Gastrocnemius medialis (tissue), 4 donors: ENCODE results near the gene TBC1D8. TPM values are rescaled to one million over a fixed set of nuclear protein-coding genes. Genes with fewer than 3 reads are reported as not detected.

ENCODE experiments used
- ATAC-seq, 2 donors: fragments of 150-250 bp; one replicate each; pipeline ENCODE4 v1.9.1; 2016
- DNase-seq, 2 donors: peaks; one replicate each; pipeline ENCODE4 v3.0.0-alpha.2; 2019
- H3K27ac ChIP-seq, 4 donors: fragments of 200-600 bp; sonication (generic); 1 replicate in 1 of 4; 2 replicates in 3 of 4; pipeline ENCODE4 v1.5.1; 2016 to 2018; ENCODE audit warnings: mild to moderate bottlenecking in 2 of 4, moderate library complexity in 1 of 4
- H3K27me3 ChIP-seq, 3 donors: fragments of 200-600 bp; sonication (generic) in 2 of 3; 1 replicate in 1 of 3; 2 replicates in 2 of 3; pipeline versions ENCODE4 v1.5.1 to v1.6.0; 2016 to 2019; ENCODE audit warnings: mild to moderate bottlenecking in 1 of 3, moderate library complexity in 1 of 3
- H3K36me3 ChIP-seq, 2 donors: fragments of 200-600 bp; sonication (generic) in 1 of 2; one replicate each; pipeline ENCODE4 v1.5.1; 2017 to 2018
- H3K4me1 ChIP-seq, 2 donors: fragments of 200-600 bp; sonication (generic) in 1 of 2; one replicate each; pipeline ENCODE4 v1.5.1; 2016 to 2017; ENCODE audit warnings: mild to moderate bottlenecking in 2 of 2
- H3K4me3 ChIP-seq, 4 donors: fragments of 200-600 bp; sonication (generic) in 3 of 4; 1 replicate in 1 of 4; 2 replicates in 3 of 4; pipeline ENCODE4 v1.5.1; 2016 to 2019; ENCODE audit warnings: mild to moderate bottlenecking in 2 of 4
- H3K9me3 ChIP-seq, 3 donors: fragments of 200-600 bp; sonication (generic) in 2 of 3; 1 replicate in 1 of 3; 2 replicates in 2 of 3; pipeline ENCODE4 v1.5.1; 2016 to 2019
- CTCF ChIP-seq, 5 experiments: fragments of 450-650 bp in 3 of 5; fragments of 200-600 bp in 2 of 5; sonication (generic) in 2 of 5; IDR thresholded peaks in 4 of 5; conservative IDR thresholded peaks in 1 of 5; 1 replicate in 4 of 5; 2 replicates in 1 of 5; pipeline ENCODE4 v1.5.1; 2016 to 2019; ENCODE audit warnings: antibody characterized with exemption in 5 of 5, mild to moderate bottlenecking in 3 of 5, moderate library complexity in 3 of 5
- POLR2A ChIP-seq, 2 donors: fragments of 450-650 bp; IDR thresholded peaks; one replicate each; pipeline ENCODE4 v1.6.1; 2017; ENCODE audit warnings: antibody characterized with exemption in 2 of 2, mild to moderate bottlenecking in 2 of 2, moderate library complexity in 2 of 2
- in situ Hi-C, 4 donors: fragments of 200-750 bp; cut with MboI; loops; one replicate each; pipeline versions ENCODE4 v1.15.0 to v1.8.0; 2017; ENCODE audit warnings: low sequenced_read_pairs in 4 of 4
- intact Hi-C: fragments of 100-400 bp; cut with DNase I; formaldehyde crosslinking; loops from one replicate; pipeline ENCODE4 v1.15.1; 2023; ENCODE audit warnings: low total_unique reads
- total RNA-seq, 4 donors: library from RNA; depleted of rRNA; stranded (reverse); fragments of >200 nt; gene quantifications; one replicate each; pipeline versions ENCODE4 v1.1.0 to v1.2.3, GENCODE V29; 2016

Gene TBC1D8
- total RNA-seq, 4 donors from 2014 or later, result 103 to 298 (median 201) TPM

GRCh38 chr2:101160454-101160853 lies 9.3 kb upstream of the TBC1D8 start:
- intact Hi-C loops, result no loop called here
- Histone ChIP-seq H3K9me3 (no peaks in the 10 kb centered on the region), H3K4me1 (peaks cover 0 to 4% of the 10 kb centered on the region in 2 donors), H3K36me3 (no peaks in the 10 kb centered on the region), H3K27me3 (no peaks in the 10 kb centered on the region), H3K27ac (no peak overlapping the region), H3K4me3 (no peak overlapping the region)
- TF ChIP-seq POLR2A (IDR thresholded peaks at IDR 0.05), result no peak
- no peak for TF ChIP-seq CTCF (IDR thresholded peaks at IDR 0.05 in 4 of 5, conservative IDR thresholded peaks at IDR 0.05 in 1 of 5)
- DNase-seq (no peak), ATAC-seq (peak in 1 of 2 donors; percentile 41)
- in situ Hi-C loops, result loop anchor here in 1 of 4 donors (25.0 kb wide), 2 partner anchors 423 to 548 kb away; no protein-coding TSS in a partner anchor

- H3K27me3 ChIP-seq, result no peaks in the 10 kb centered on the region
- H3K36me3 ChIP-seq, result no peaks in the 10 kb centered on the region
- TF ChIP-seq CTCF (IDR thresholded peaks at IDR 0.05 in 4 of 5, conservative IDR thresholded peaks at IDR 0.05 in 1 of 5) (no peak), POLR2A (IDR thresholded peaks at IDR 0.05) (no peak)
- H3K4me1 ChIP-seq, result peaks cover 0 to 4% of the 10 kb centered on the region in 2 donors
- in situ Hi-C loops, result loop anchor here in 3 of 4 donors (5.0 to 25.0 kb wide), 6 partner anchors 152 to 555 kb away; partner anchors contain the start of gene RPL31 (in 1 of the 3)
- H3K27ac ChIP-seq, result no peak overlapping the region
- H3K4me3 ChIP-seq, result no peak overlapping the region
- H3K9me3 ChIP-seq, result no peaks in the 10 kb centered on the region
- DNase-seq, result no peak
- ATAC-seq, result no peak
- intact Hi-C loops, result no loop called here
Measured at GRCh38 chr2:101159526-101159925, 8.3 kb upstream of the TBC1D8 start.

GRCh38 chr2:101157272-101157671 lies 6.1 kb upstream of the TBC1D8 start:
- no peak for TF ChIP-seq POLR2A (IDR thresholded peaks at IDR 0.05)
- H3K4me1 ChIP-seq, result peaks cover 14 to 23% of the 10 kb centered on the region in 2 donors
- intact Hi-C loops (no loop called here), in situ Hi-C loops (loop anchor here in 3 of 4 donors (5.0 to 25.0 kb wide), 6 partner anchors 150 to 552 kb away; partner anchors contain the start of gene RPL31 (in 1 of the 3))
- no peaks in the 10 kb centered on the region for H3K27me3 ChIP-seq
- no peak overlapping the region for H3K27ac ChIP-seq
- H3K4me3 ChIP-seq, result no peak overlapping the region
- H3K36me3 ChIP-seq, result no peaks in the 10 kb centered on the region
- no peak for DNase-seq
- no peaks in the 10 kb centered on the region for H3K9me3 ChIP-seq
- ATAC-seq, result no peak

GRCh38 chr2:101153787-101154186 lies 2.6 kb upstream of the TBC1D8 start:
- no peak for TF ChIP-seq CTCF (IDR thresholded peaks at IDR 0.05 in 4 of 5, conservative IDR thresholded peaks at IDR 0.05 in 1 of 5)
- no peak for TF ChIP-seq POLR2A (IDR thresholded peaks at IDR 0.05)

GRCh38 chr2:101153077-101153707 lies 2.0 kb upstream of the TBC1D8 start:
- Histone ChIP-seq H3K27me3 (no peaks in the 10 kb centered on the region), H3K27ac (peak overlapping the region; percentile 84 to 97 (median 94)), H3K9me3 (no peaks in the 10 kb centered on the region), H3K4me1 (peaks cover 36 to 40% of the 10 kb centered on the region in 2 donors), H3K4me3 (no peak overlapping the region), H3K36me3 (no peaks in the 10 kb centered on the region)
- ATAC-seq, result no peak
- DNase-seq, result no peak
- no peak for TF ChIP-seq CTCF (IDR thresholded peaks at IDR 0.05 in 4 of 5, conservative IDR thresholded peaks at IDR 0.05 in 1 of 5)
- no peak for TF ChIP-seq POLR2A (IDR thresholded peaks at IDR 0.05)
- intact Hi-C loops, result loop anchor here (2.0 to 5.0 kb wide), 5 partner anchors 46 to 546 kb away; no protein-coding TSS in a partner anchor
- in situ Hi-C loops, result loop anchor here in 3 of 4 donors (5.0 to 25.0 kb wide), 6 partner anchors 146 to 548 kb away; partner anchors contain the start of gene RPL31 (in 1 of the 3)

More at GRCh38 chr2:101153787-101154186, 2.6 kb upstream of the TBC1D8 start:
- H3K4me1 ChIP-seq, result peaks cover 31 to 34% of the 10 kb centered on the region in 2 donors
- DNase-seq (no peak), ATAC-seq (no peak)
- H3K4me3 ChIP-seq, result no peak overlapping the region
- H3K27me3 ChIP-seq, result no peaks in the 10 kb centered on the region
- no peaks in the 10 kb centered on the region for H3K36me3 ChIP-seq
- intact Hi-C loops, result loop anchor here (2.0 to 5.0 kb wide), 5 partner anchors 46 to 546 kb away; no protein-coding TSS in a partner anchor
- peak overlapping the region; percentile 84 to 97 (median 94) for H3K27ac ChIP-seq
- in situ Hi-C loops, result loop anchor here in 3 of 4 donors (5.0 to 25.0 kb wide), 6 partner anchors 146 to 549 kb away; partner anchors contain the start of gene RPL31 (in 1 of the 3)
- H3K9me3 ChIP-seq, result no peaks in the 10 kb centered on the region
